Sigmoid colon (tissue), 4 donors: Measurements from ENCODE around the gene DAAM1.

Experiments used
- EP300 ChIP-seq, 4 donors: sonication (generic); formaldehyde crosslinking; IDR thresholded peaks; one replicate each; pipeline ENCODE4 v1.6.1; 2017; ENCODE audit warnings: antibody characterized with exemption in 4 of 4
- POLR2AphosphoS5 ChIP-seq, 4 donors: sonication (generic); formaldehyde crosslinking; IDR thresholded peaks; one replicate each; pipeline ENCODE4 v1.6.1; 2017; ENCODE audit warnings: antibody characterized with exemption in 4 of 4
- TF ChIP-seq, protein P1 (sequence below), 4 experiments: fragments of 450-650 bp in 3 of 4; fragments of 200-600 bp in 1 of 4; IDR thresholded peaks; one replicate each; pipeline ENCODE4 v1.5.1; 2016 to 2019; ENCODE audit warnings: antibody characterized with exemption in 4 of 4, mild to moderate bottlenecking in 3 of 4, moderate library complexity in 2 of 4

- TF ChIP-seq POLR2AphosphoS5 (IDR thresholded peaks at IDR 0.05) (no peak), EP300 (IDR thresholded peaks at IDR 0.05) (no peak)
- TF ChIP-seq, protein P1, sequence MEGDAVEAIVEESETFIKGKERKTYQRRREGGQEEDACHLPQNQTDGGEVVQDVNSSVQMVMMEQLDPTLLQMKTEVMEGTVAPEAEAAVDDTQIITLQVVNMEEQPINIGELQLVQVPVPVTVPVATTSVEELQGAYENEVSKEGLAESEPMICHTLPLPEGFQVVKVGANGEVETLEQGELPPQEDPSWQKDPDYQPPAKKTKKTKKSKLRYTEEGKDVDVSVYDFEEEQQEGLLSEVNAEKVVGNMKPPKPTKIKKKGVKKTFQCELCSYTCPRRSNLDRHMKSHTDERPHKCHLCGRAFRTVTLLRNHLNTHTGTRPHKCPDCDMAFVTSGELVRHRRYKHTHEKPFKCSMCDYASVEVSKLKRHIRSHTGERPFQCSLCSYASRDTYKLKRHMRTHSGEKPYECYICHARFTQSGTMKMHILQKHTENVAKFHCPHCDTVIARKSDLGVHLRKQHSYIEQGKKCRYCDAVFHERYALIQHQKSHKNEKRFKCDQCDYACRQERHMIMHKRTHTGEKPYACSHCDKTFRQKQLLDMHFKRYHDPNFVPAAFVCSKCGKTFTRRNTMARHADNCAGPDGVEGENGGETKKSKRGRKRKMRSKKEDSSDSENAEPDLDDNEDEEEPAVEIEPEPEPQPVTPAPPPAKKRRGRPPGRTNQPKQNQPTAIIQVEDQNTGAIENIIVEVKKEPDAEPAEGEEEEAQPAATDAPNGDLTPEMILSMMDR (IDR thresholded peaks at IDR 0.05), result no peak
Measured at GRCh38 chr14:59344016-59344415, 155.5 kb downstream of the DAAM1 start.
